Astrocyte (in vitro differentiated cells and primary cell): ENCODE data around the gene PIK3C2G. TPM values are rescaled to one million over a fixed set of nuclear protein-coding genes. Genes with fewer than 3 reads are reported as not detected.

Experiments used
- DNase-seq: peaks from one replicate; pipeline ENCODE4 v3.0.0-alpha.2; 2010; ENCODE audit warnings: low read depth
- FAIRE-seq: peaks from 2 replicates; lab custom pipeline; 2011; peaks lifted over from hg19 to GRCh38; lab: Jason Lieb, UNC
- H2AFZ ChIP-seq: 2 replicates; pipeline ENCODE4 v1.6.0; 2012; ENCODE audit warnings: low read depth, low read length, inconsistent platforms
- H3K27ac ChIP-seq: 2 replicates; pipeline ENCODE4 v1.5.1; 2011; ENCODE audit warnings: low read depth, low read length, inconsistent platforms
- H3K27me3 ChIP-seq: 2 replicates; pipeline ENCODE4 v1.6.0; 2011; ENCODE audit warnings: low read length, inconsistent platforms; ENCODE audit not compliant: insufficient read depth
- H3K36me3 ChIP-seq: 2 replicates; pipeline ENCODE4 v1.5.1; 2011; ENCODE audit warnings: low read length, inconsistent platforms; ENCODE audit not compliant: insufficient read depth
- H3K4me1 ChIP-seq: 2 replicates; pipeline ENCODE4 v1.5.1; 2011; ENCODE audit warnings: low read length, inconsistent platforms; ENCODE audit not compliant: insufficient read depth
- H3K4me2 ChIP-seq: 2 replicates; pipeline ENCODE4 v1.6.0; 2012; ENCODE audit warnings: low read length, inconsistent platforms
- H3K4me3 ChIP-seq: 2 replicates; pipeline ENCODE4 v1.5.1; 2011; ENCODE audit warnings: low read depth, mild to moderate bottlenecking, low read length, inconsistent platforms; ENCODE audit not compliant: insufficient read depth
- H3K79me2 ChIP-seq: 2 replicates; pipeline ENCODE4 v1.6.0; 2012; ENCODE audit warnings: mild to moderate bottlenecking, low read length, inconsistent platforms; ENCODE audit not compliant: insufficient read depth
- H3K9ac ChIP-seq: 2 replicates; pipeline ENCODE4 v1.6.0; 2012; ENCODE audit warnings: mild to moderate bottlenecking, low read length, inconsistent platforms
- H3K9me3 ChIP-seq: 2 replicates; pipeline ENCODE4 v1.5.1; 2012; ENCODE audit warnings: low read depth, mild to moderate bottlenecking, low read length, inconsistent platforms; ENCODE audit not compliant: insufficient read depth
- H4K20me1 ChIP-seq: 2 replicates; pipeline ENCODE4 v1.6.0; 2012; ENCODE audit warnings: low read length, inconsistent platforms; ENCODE audit not compliant: insufficient read depth
- H3K27ac Mint-ChIP-seq: one replicate; pipeline ENCODE4 v1.8.0; 2021; ENCODE audit warnings: mild to moderate bottlenecking, mixed read lengths; ENCODE audit not compliant: unreplicated experiment
- H3K27me3 Mint-ChIP-seq: one replicate; pipeline ENCODE4 v1.8.0; 2021; ENCODE audit warnings: low read depth, mixed read lengths; ENCODE audit not compliant: unreplicated experiment
- H3K36me3 Mint-ChIP-seq: one replicate; pipeline ENCODE4 v1.8.0; 2021; ENCODE audit warnings: low read depth, mixed read lengths; ENCODE audit not compliant: unreplicated experiment
- H3K4me1 Mint-ChIP-seq: one replicate; pipeline ENCODE4 v1.8.0; 2021; ENCODE audit warnings: low read depth, mixed read lengths; ENCODE audit not compliant: unreplicated experiment
- H3K4me3 Mint-ChIP-seq: one replicate; pipeline ENCODE4 v1.8.0; 2021; ENCODE audit warnings: mild to moderate bottlenecking, moderate library complexity, mixed read lengths; ENCODE audit not compliant: unreplicated experiment
- H3K9me3 Mint-ChIP-seq: one replicate; pipeline ENCODE4 v1.8.0; 2021; ENCODE audit warnings: mild to moderate bottlenecking, mixed read lengths; ENCODE audit not compliant: unreplicated experiment
- EZH2 ChIP-seq: IDR thresholded peaks from 2 replicates; pipeline ENCODE4 v1.6.1; 2012; ENCODE audit warnings: mild to moderate bottlenecking, low read length, inconsistent platforms; ENCODE audit not compliant: insufficient read depth
- total RNA-seq: library from RNA; stranded (reverse); gene quantifications from 2 replicates; pipeline ENCODE4 v1.2.1, GENCODE V29; 2021
- TF ChIP-seq, protein P1 (sequence below): IDR thresholded peaks from 2 replicates; pipeline ENCODE4 v1.5.1; 2011; ENCODE audit warnings: low read depth, mild to moderate bottlenecking, inconsistent platforms, low read length, moderate library complexity; ENCODE audit not compliant: insufficient read depth

PIK3C2G gene
- total RNA-seq, 1 donor from 2014 or later = 0.05 TPM

- Histone ChIP-seq H3K79me2 (no peaks in the 10 kb centered on the region), H3K4me1 (peaks cover 4% of the 10 kb centered on the region), H3K27ac (no peak overlapping the region), H3K27me3 (no peaks in the 10 kb centered on the region), H2AFZ (no peak overlapping the region), H3K4me2 (no peak overlapping the region), H4K20me1 (no peaks in the 10 kb centered on the region), H3K9ac (no peak overlapping the region), H3K36me3 (no peaks in the 10 kb centered on the region), H3K4me3 (no peak overlapping the region), H3K9me3 (no peaks in the 10 kb centered on the region)
- H3K27me3 Mint-ChIP-seq = no peaks in the 10 kb centered on the region
- DNase-seq (no peak), FAIRE-seq (no peak)
- TF ChIP-seq, protein P1, sequence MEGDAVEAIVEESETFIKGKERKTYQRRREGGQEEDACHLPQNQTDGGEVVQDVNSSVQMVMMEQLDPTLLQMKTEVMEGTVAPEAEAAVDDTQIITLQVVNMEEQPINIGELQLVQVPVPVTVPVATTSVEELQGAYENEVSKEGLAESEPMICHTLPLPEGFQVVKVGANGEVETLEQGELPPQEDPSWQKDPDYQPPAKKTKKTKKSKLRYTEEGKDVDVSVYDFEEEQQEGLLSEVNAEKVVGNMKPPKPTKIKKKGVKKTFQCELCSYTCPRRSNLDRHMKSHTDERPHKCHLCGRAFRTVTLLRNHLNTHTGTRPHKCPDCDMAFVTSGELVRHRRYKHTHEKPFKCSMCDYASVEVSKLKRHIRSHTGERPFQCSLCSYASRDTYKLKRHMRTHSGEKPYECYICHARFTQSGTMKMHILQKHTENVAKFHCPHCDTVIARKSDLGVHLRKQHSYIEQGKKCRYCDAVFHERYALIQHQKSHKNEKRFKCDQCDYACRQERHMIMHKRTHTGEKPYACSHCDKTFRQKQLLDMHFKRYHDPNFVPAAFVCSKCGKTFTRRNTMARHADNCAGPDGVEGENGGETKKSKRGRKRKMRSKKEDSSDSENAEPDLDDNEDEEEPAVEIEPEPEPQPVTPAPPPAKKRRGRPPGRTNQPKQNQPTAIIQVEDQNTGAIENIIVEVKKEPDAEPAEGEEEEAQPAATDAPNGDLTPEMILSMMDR = no peak
- TF ChIP-seq EZH2 = no peak
- no peaks in the 10 kb centered on the region for H3K36me3 Mint-ChIP-seq
- H3K4me3 Mint-ChIP-seq = no peak overlapping the region
- no peaks in the 10 kb centered on the region for H3K9me3 Mint-ChIP-seq
- H3K27ac Mint-ChIP-seq = no peak overlapping the region
- peaks cover 4% of the 10 kb centered on the region for H3K4me1 Mint-ChIP-seq
These were observed 38.6 kb upstream of the PIK3C2G start for GRCh38 chr12:18222699-18223098.

DNA sequence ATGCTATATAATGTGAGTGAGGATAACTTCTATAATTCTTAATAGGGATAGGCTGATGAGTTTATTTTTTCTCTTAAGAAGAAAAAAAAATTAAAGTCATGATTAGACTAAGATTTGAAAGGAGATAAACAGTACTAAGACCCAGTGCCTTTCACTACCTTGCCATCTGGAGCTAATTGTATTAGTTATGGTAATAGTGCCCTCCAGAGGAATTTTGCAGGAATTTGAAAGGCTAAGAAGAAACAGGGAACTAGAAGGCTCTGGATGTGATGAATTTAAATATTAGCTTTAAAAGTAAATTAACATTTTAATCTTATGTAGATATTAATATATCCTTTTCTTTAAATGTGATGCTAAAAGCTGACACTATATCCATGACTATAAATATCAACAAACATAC is 36.6 kb upstream of the PIK3C2G start:
- Mint-ChIP-seq H3K9me3 (no peaks in the 10 kb centered on the region), H3K36me3 (no peaks in the 10 kb centered on the region), H3K4me3 (no peak overlapping the region), H3K27me3 (no peaks in the 10 kb centered on the region), H3K27ac (no peak overlapping the region), H3K4me1 (no peaks in the 10 kb centered on the region)
- Histone ChIP-seq H3K36me3 (no peaks in the 10 kb centered on the region), H3K9me3 (no peaks in the 10 kb centered on the region), H3K4me1 (no peaks in the 10 kb centered on the region), H4K20me1 (no peaks in the 10 kb centered on the region), H3K4me3 (no peak overlapping the region), H3K79me2 (no peaks in the 10 kb centered on the region), H3K4me2 (no peak overlapping the region), H3K27me3 (no peaks in the 10 kb centered on the region), H3K27ac (no peak overlapping the region), H2AFZ (no peak overlapping the region), H3K9ac (no peak overlapping the region)
- TF ChIP-seq, protein P1 = peak; percentile 48
- TF ChIP-seq EZH2 = no peak
- DNase-seq (peak; percentile 27), FAIRE-seq (no peak)

DNA sequence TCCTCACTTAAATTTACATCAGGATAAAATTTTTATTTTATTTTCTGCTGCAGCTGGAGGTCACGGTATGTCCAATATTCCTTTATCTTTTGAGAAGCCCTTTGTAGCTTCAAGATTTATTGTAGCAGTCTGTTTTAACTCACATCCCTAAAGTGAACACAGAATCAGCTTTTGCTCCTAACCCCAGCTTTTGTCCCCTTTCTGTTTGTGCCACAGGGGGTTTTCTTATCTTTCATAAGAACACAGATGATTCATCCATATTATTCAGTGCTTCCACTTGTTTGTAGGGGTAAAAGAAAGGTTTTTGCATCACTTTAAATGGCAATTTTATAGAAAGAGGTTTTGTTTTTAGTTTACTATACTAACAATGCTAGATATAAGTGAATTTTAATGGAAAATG is 21.8 kb upstream of the PIK3C2G start:
- no peaks in the 10 kb centered on the region for H3K36me3 Mint-ChIP-seq
- no peak overlapping the region for H3K4me3 ChIP-seq
- H3K9me3 ChIP-seq = no peaks in the 10 kb centered on the region
- H3K4me2 ChIP-seq = no peak overlapping the region
- FAIRE-seq (no peak), DNase-seq (no peak)
- peaks cover 13% of the 10 kb centered on the region for H3K9me3 Mint-ChIP-seq
- H2AFZ ChIP-seq = no peak overlapping the region
- no peak overlapping the region for H3K27ac Mint-ChIP-seq
- no peaks in the 10 kb centered on the region for H3K79me2 ChIP-seq
- H3K4me1 ChIP-seq = no peaks in the 10 kb centered on the region
- TF ChIP-seq, protein P1 = no peak
- TF ChIP-seq EZH2 = no peak
- H3K27me3 ChIP-seq = no peaks in the 10 kb centered on the region
- H3K9ac ChIP-seq = no peak overlapping the region
- no peaks in the 10 kb centered on the region for H3K27me3 Mint-ChIP-seq
- no peak overlapping the region for H3K4me3 Mint-ChIP-seq
- H3K27ac ChIP-seq = no peak overlapping the region
- H4K20me1 ChIP-seq = no peaks in the 10 kb centered on the region
- H3K4me1 Mint-ChIP-seq = no peaks in the 10 kb centered on the region
- H3K36me3 ChIP-seq = no peaks in the 10 kb centered on the region
